SK-N-SH treated with all-trans-retinoic acid at 6 μM for 48 hours (cell line): ENCODE data around the gene SLC13A4.

Source experiments
- TOX ChIP-seq: fragments of 250-450 bp; sonication (Bioruptor Pico); IDR thresholded peaks from 2 replicates; pipeline ENCODE4 v1.8.0; 2021; ENCODE audit warnings: mild to moderate bottlenecking, moderate library complexity, borderline replicate concordance
- TF ChIP-seq, protein P1 (sequence below): fragments of 250-450 bp; sonication (Bioruptor Pico); IDR thresholded peaks from 2 replicates; pipeline ENCODE4 v1.8.0; 2020; ENCODE audit warnings: mild to moderate bottlenecking, moderate library complexity, borderline replicate concordance
- TF ChIP-seq, protein P2 (sequence below): fragments of 250-450 bp; sonication (Bioruptor Pico); IDR thresholded peaks from 2 replicates; pipeline ENCODE4 v1.5.0; 2020; ENCODE audit warnings: mild to moderate bottlenecking, moderate library complexity
- TF ChIP-seq, protein P3 (sequence below): fragments of 250-450 bp; sonication (Bioruptor Pico); IDR thresholded peaks from 2 replicates; pipeline ENCODE4 v1.8.0; 2021; ENCODE audit warnings: low read depth, mild to moderate bottlenecking, moderate library complexity, borderline replicate concordance

DNA sequence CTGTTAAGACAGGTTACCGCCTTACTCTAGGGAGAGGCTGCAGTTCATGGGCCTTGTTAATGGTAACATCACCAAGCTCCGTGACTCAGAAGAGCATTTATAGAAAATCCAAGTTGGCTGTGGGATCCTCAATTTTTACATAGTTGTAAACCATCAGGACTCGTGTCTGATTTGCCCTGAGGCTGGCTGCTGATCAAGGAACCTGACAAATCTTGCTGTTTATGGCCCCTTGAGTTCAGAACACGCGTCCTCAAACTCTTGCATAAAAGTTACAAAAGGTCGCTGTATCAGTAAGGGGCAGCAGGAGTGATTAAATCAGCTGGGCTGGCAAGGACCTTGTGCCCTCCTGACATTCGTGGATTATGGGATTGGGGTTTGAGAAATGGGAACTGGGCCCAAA is 4.6 kb downstream of the SLC13A4 start:
- no peak for TF ChIP-seq TOX (CRISPR knock-in tag)
- TF ChIP-seq, protein P1, sequence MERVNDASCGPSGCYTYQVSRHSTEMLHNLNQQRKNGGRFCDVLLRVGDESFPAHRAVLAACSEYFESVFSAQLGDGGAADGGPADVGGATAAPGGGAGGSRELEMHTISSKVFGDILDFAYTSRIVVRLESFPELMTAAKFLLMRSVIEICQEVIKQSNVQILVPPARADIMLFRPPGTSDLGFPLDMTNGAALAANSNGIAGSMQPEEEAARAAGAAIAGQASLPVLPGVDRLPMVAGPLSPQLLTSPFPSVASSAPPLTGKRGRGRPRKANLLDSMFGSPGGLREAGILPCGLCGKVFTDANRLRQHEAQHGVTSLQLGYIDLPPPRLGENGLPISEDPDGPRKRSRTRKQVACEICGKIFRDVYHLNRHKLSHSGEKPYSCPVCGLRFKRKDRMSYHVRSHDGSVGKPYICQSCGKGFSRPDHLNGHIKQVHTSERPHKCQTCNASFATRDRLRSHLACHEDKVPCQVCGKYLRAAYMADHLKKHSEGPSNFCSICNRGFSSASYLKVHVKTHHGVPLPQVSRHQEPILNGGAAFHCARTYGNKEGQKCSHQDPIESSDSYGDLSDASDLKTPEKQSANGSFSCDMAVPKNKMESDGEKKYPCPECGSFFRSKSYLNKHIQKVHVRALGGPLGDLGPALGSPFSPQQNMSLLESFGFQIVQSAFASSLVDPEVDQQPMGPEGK (CRISPR knock-in tag) = no peak
- TF ChIP-seq, protein P2, sequence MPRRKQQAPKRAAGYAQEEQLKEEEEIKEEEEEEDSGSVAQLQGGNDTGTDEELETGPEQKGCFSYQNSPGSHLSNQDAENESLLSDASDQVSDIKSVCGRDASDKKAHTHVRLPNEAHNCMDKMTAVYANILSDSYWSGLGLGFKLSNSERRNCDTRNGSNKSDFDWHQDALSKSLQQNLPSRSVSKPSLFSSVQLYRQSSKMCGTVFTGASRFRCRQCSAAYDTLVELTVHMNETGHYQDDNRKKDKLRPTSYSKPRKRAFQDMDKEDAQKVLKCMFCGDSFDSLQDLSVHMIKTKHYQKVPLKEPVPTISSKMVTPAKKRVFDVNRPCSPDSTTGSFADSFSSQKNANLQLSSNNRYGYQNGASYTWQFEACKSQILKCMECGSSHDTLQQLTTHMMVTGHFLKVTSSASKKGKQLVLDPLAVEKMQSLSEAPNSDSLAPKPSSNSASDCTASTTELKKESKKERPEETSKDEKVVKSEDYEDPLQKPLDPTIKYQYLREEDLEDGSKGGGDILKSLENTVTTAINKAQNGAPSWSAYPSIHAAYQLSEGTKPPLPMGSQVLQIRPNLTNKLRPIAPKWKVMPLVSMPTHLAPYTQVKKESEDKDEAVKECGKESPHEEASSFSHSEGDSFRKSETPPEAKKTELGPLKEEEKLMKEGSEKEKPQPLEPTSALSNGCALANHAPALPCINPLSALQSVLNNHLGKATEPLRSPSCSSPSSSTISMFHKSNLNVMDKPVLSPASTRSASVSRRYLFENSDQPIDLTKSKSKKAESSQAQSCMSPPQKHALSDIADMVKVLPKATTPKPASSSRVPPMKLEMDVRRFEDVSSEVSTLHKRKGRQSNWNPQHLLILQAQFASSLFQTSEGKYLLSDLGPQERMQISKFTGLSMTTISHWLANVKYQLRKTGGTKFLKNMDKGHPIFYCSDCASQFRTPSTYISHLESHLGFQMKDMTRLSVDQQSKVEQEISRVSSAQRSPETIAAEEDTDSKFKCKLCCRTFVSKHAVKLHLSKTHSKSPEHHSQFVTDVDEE (CRISPR knock-in tag) = no peak
- TF ChIP-seq, protein P3, sequence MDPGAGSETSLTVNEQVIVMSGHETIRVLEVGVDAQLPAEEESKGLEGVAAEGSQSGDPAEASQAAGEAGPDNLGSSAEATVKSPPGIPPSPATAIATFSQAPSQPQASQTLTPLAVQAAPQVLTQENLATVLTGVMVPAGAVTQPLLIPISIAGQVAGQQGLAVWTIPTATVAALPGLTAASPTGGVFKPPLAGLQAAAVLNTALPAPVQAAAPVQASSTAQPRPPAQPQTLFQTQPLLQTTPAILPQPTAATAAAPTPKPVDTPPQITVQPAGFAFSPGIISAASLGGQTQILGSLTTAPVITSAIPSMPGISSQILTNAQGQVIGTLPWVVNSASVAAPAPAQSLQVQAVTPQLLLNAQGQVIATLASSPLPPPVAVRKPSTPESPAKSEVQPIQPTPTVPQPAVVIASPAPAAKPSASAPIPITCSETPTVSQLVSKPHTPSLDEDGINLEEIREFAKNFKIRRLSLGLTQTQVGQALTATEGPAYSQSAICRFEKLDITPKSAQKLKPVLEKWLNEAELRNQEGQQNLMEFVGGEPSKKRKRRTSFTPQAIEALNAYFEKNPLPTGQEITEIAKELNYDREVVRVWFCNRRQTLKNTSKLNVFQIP = no peak
